B cell (primary cell): ENCODE results near the gene COQ9. TPM values are rescaled to one million over a fixed set of nuclear protein-coding genes. Genes with fewer than 3 reads are reported as not detected.
A peak's percentile ranks its signal among the peaks of the same experiment; 100 is the strongest.

ENCODE experiments used
- ATAC-seq: fragments of 200-7000 bp; cut with Tn5 transposase; one replicate; pipeline ENCODE4 v1.10.0; 2021; ENCODE audit warnings: low read depth, mild to moderate bottlenecking, moderate number of reproducible peaks, moderate library complexity
- CTCF ChIA-PET: fragments of 350-600 bp; sonication (Branson Sonifier 250); formaldehyde crosslinking; loops from one replicate; lab custom pipeline; 2021; ENCODE audit warnings: antibody characterized with exemption, inconsistent platforms; lab: Charles Lee
- POLR2A ChIA-PET: fragments of 350-600 bp; sonication (Branson Sonifier 250); formaldehyde crosslinking; loops from one replicate; lab custom pipeline; 2021; ENCODE audit warnings: antibody characterized with exemption; lab: Charles Lee
- DNase-seq: peaks from one replicate; pipeline ENCODE4 v3.0.0; 2013
- H2AFZ ChIP-seq: 2 replicates; pipeline ENCODE4 v1.6.1; 2012; ENCODE audit warnings: mild to moderate bottlenecking, low read depth, low read length; ENCODE audit not compliant: insufficient read depth, poor library complexity, severe bottlenecking
- H3K27ac ChIP-seq, 2 donors: 1 replicate in 1 of 2; 2 replicates in 1 of 2; pipeline ENCODE4 v1.5.1; 2012 to 2013; ENCODE audit warnings: low read length in 2 of 2, mild to moderate bottlenecking in 2 of 2, moderate library complexity in 1 of 2
- H3K27me3 ChIP-seq, 4 experiments: fragments of 200-600 bp in 1 of 4; sonication (generic) in 1 of 4; replicated peaks in 1 of 4; 1 replicate in 2 of 4; 2 replicates in 2 of 4; pipeline versions ENCODE4 v1.6.1 to v1.7.0; 2013 to 2016; ENCODE audit warnings: low read length in 3 of 4, mild to moderate bottlenecking in 2 of 4, mixed read lengths in 1 of 4, moderate library complexity in 1 of 4; ENCODE audit not compliant: insufficient read depth in 4 of 4, control insufficient read depth in 3 of 4; ENCODE audit errors: control extremely low read depth in 1 of 4
- H3K36me3 ChIP-seq, 2 experiments: replicated peaks in 1 of 2; 1 replicate in 1 of 2; 2 replicates in 1 of 2; pipeline versions ENCODE4 v1.6.1 to v1.7.1; 2013; ENCODE audit warnings: low read length in 1 of 2; ENCODE audit not compliant: insufficient read depth in 2 of 2, control insufficient read depth in 1 of 2; ENCODE audit errors: control extremely low read depth in 1 of 2, extremely low read depth in 1 of 2
- H3K4me1 ChIP-seq, 2 donors: fragments of 200-600 bp in 1 of 2; sonication (generic) in 1 of 2; 1 replicate in 1 of 2; 2 replicates in 1 of 2; pipeline versions ENCODE4 v1.5.1 to v1.6.1; 2013 to 2017; ENCODE audit warnings: low read length in 2 of 2; ENCODE audit not compliant: control insufficient read depth in 2 of 2, insufficient read depth in 2 of 2
- H3K4me2 ChIP-seq: replicated peaks from 2 replicates; pipeline ENCODE3; 2012; ENCODE audit warnings: mild to moderate bottlenecking, low read depth, low read length; ENCODE audit not compliant: poor library complexity, severe bottlenecking
- H3K4me3 ChIP-seq, 5 experiments: fragments of 200-600 bp in 1 of 5; sonication (generic) in 1 of 5; 1 replicate in 3 of 5; 2 replicates in 2 of 5; pipeline versions ENCODE4 v1.5.1 to v1.7.0; 2011 to 2016; ENCODE audit warnings: low read length in 4 of 5, mild to moderate bottlenecking in 4 of 5, low read depth in 2 of 5, control low read depth in 1 of 5, moderate library complexity in 1 of 5; ENCODE audit not compliant: insufficient read depth in 1 of 5; ENCODE audit errors: control extremely low read depth in 1 of 5, extremely low read depth in 1 of 5
- H3K79me2 ChIP-seq: fragments of 200-600 bp; sonication (generic); one replicate; pipeline ENCODE4 v1.6.0; 2016; ENCODE audit warnings: low read length; ENCODE audit not compliant: control insufficient read depth, insufficient read depth
- H3K9ac ChIP-seq: fragments of 200-600 bp; sonication (generic); 2 replicates; pipeline ENCODE4 v1.6.1; 2017; ENCODE audit warnings: mild to moderate bottlenecking, low read length, moderate library complexity
- H3K9me3 ChIP-seq, 3 donors: one replicate each; pipeline versions ENCODE4 v1.6.1 to v1.7.1; 2013; ENCODE audit warnings: low read length in 2 of 3; ENCODE audit not compliant: control insufficient read depth in 2 of 3, insufficient read depth in 1 of 3; ENCODE audit errors: control extremely low read depth in 1 of 3
- H4K20me1 ChIP-seq: 2 replicates; pipeline ENCODE4 v1.6.0; 2012; ENCODE audit warnings: mild to moderate bottlenecking, low read length; ENCODE audit not compliant: insufficient read depth, control insufficient read depth, poor library complexity, severe bottlenecking
- H3K27ac Mint-ChIP-seq: one replicate; pipeline ENCODE4 v1.8.0; 2021; ENCODE audit warnings: mixed read lengths
- H3K27me3 Mint-ChIP-seq: one replicate; pipeline ENCODE4 v1.8.0; 2021; ENCODE audit warnings: mixed read lengths
- H3K4me1 Mint-ChIP-seq: one replicate; pipeline ENCODE4 v1.8.0; 2021; ENCODE audit warnings: mixed read lengths
- H3K4me3 Mint-ChIP-seq: one replicate; pipeline ENCODE4 v1.8.0; 2021; ENCODE audit warnings: mixed read lengths
- H3K9me3 Mint-ChIP-seq: one replicate; pipeline ENCODE4 v1.8.0; 2022; ENCODE audit warnings: mixed read lengths; ENCODE audit not compliant: insufficient read depth
- CTCF ChIP-seq: fragments of 200-600 bp; IDR thresholded peaks from one replicate; pipeline ENCODE4 v1.8.0; 2022; ENCODE audit warnings: antibody characterized with exemption, mild to moderate bottlenecking
- EZH2 ChIP-seq: IDR thresholded peaks from 2 replicates; pipeline ENCODE4 v1.6.1; 2012; ENCODE audit warnings: borderline replicate concordance, low read depth, mild to moderate bottlenecking, moderate library complexity, low read length; ENCODE audit not compliant: insufficient read depth, poor library complexity, severe bottlenecking
- WGBS: methylation state at CpG from one replicate; pipeline ENCODE4 v1.1.5; 2013; ENCODE audit warnings: missing lambda C conversion rate; ENCODE audit not compliant: insufficient coverage; 5-methylcytosine and 5-hydroxymethylcytosine counted together
- intact Hi-C: fragments of 100-400 bp; cut with micrococcal nuclease; formaldehyde crosslinking; loops from one replicate; pipeline ENCODE4 v1.10.0; 2022
- polyA plus RNA-seq: library from polyadenylated mRNA; depleted of rRNA; stranded (reverse); fragments of >200 nt; gene quantifications from 2 replicates; pipeline ENCODE4 v1.2.3, GENCODE V29; 2012
- total RNA-seq, 2 donors: library from RNA; stranded (reverse); fragments of 120-200 nt in 1 of 2; gene quantifications; 1 replicate in 1 of 2; 2 replicates in 1 of 2; pipeline versions ENCODE4 v1.2.3 to v1.2.4, GENCODE V29; 2013 to 2022

The COQ9 gene
- total and polyA plus RNA-seq, 2 donors (not counting 1 experiment from before 2014, with no cell fraction given), result 41.5 to 53.0 TPM

DNA sequence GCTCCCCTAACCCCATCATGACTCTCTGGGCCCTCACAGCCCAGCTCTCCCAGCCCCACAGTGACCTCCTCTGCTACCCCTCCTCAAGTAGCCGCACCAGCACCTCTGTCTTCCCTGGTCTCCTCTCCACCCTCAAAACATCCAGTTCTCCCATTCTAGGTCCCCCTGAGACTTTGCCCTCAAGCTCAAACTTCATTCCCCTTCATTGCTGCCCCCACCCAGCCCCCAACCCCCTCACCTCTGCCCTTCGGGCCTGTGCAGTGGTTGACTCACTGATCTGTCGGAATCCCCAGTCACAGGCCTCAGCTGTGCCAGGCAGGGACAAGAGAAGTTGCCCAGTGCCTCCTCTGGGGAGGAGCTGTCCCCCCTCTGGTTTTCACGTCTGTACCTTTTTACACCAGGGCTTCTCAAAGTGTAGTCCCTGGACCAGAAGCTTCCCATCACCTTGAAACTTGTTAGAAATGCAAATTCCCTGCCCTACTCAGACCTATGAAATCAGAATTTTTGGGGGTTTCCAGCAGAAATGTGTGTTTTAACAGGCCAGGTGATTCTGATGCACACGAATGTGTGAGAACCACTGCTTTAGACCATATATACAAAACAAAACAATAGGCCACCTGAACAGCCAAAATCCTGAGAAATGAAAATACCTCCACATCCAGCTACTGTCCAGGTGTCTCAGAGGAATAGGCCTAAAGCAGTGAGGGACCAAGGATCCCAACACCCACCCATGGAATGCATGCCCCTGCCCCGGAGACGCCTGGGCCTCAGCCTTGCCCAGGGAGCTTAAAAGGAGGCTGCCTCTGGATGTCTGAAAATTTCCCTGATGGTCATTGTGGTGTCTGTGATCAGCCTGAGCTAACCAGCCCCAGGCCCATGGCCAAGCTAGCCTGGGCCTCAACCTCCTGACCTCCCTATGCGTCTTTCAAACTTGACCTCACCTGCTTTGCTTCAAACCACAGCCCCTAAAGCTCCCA lies 39.9 kb downstream of the COQ9 start:
- Histone ChIP-seq H3K4me2 (peak overlapping the region; percentile 93), H3K4me1 (peaks cover 12 to 17% of the 10 kb centered on the region in 2 donors), H3K9ac (peak overlapping the region; percentile 75), H3K79me2 (no peaks in the 10 kb centered on the region), H4K20me1 (no peaks in the 10 kb centered on the region), H3K9me3 (no peaks in the 10 kb centered on the region), H2AFZ (peak overlapping the region; percentile 85), H3K36me3 (no peaks in the 10 kb centered on the region), H3K27me3 (peaks cover 0 to 12% (median 3%) of the 10 kb centered on the region in 4 experiments), H3K4me3 (peak overlapping the region in 2 of 5 experiments; percentile 65 to 68), H3K27ac (no peak overlapping the region)
- DNase-seq, result no peak
- TF ChIP-seq CTCF, result no peak
- TF ChIP-seq EZH2, result no peak
- 97% methylated on average over 4 of the region's 8 CpGs for WGBS
- no peaks in the 10 kb centered on the region for H3K9me3 Mint-ChIP-seq
- intact Hi-C loops, result loop anchor here (1.0 kb wide), 2 partner anchors 40 to 50 kb away; partner anchors contain the start of genes CIAPIN1 and COQ9
- peaks cover 16% of the 10 kb centered on the region for H3K4me1 Mint-ChIP-seq
- ChIA-PET CTCF (interaction anchor here (0.6 to 2.0 kb wide), 8 partner anchors 13 to 90 kb away, joined by 3 to 6 read pairs (median 5); partner anchors contain the start of gene POLR2C), POLR2A (interaction anchor here (0.9 kb wide), 1 partner anchor 51 kb away, joined by 3 read pairs; no protein-coding TSS in a partner anchor)
- peaks cover 3% of the 10 kb centered on the region for H3K27me3 Mint-ChIP-seq
- no peak for ATAC-seq
- H3K4me3 Mint-ChIP-seq, result peak overlapping the region; percentile 81
- H3K27ac Mint-ChIP-seq, result no peak overlapping the region
